CD4-positive, alpha-beta T cell (primary cell): ENCODE results near the gene PDE5A. TPM values are rescaled to one million over a fixed set of nuclear protein-coding genes. Genes with fewer than 3 reads are reported as not detected.

Source experiments
- ATAC-seq: fragments of 200-7000 bp; cut with Tn5 transposase; one replicate; pipeline ENCODE4 v1.10.0; 2022; ENCODE audit warnings: mild to moderate bottlenecking; ENCODE audit not compliant: poor library complexity
- CTCF ChIA-PET: fragments of 350-600 bp; sonication (Branson Sonifier 250); formaldehyde crosslinking; loops from one replicate; lab custom pipeline; 2021; ENCODE audit warnings: antibody characterized with exemption, inconsistent platforms; lab: Charles Lee
- POLR2A ChIA-PET: fragments of 350-600 bp; sonication (Branson Sonifier 250); formaldehyde crosslinking; loops from one replicate; lab custom pipeline; 2021; ENCODE audit warnings: antibody characterized with exemption, inconsistent platforms; lab: Charles Lee
- DNase-seq, 14 experiments: peaks; one replicate each; pipeline ENCODE4 v3.0.0-alpha.2; 2013 to 2020; ENCODE audit warnings: mixed read lengths in 2 of 14
- H3K27ac ChIP-seq, 2 donors: one replicate each; pipeline versions ENCODE4 v1.5.1 to v1.7.0; 2013; ENCODE audit warnings: low read length in 2 of 2, low read depth in 1 of 2, mild to moderate bottlenecking in 1 of 2
- H3K27me3 ChIP-seq, 2 experiments: 1 replicate in 1 of 2; 2 replicates in 1 of 2; pipeline versions ENCODE4 v1.6.1 to v1.7.0; 2013; ENCODE audit warnings: low read length in 2 of 2, control low read depth in 1 of 2, mild to moderate bottlenecking in 1 of 2, moderate library complexity in 1 of 2; ENCODE audit not compliant: insufficient read depth in 2 of 2, control insufficient read depth in 1 of 2
- H3K36me3 ChIP-seq: one replicate; pipeline ENCODE4 v1.6.1; 2013; ENCODE audit warnings: low read length, control low read depth; ENCODE audit not compliant: insufficient read depth
- H3K4me1 ChIP-seq: one replicate; pipeline ENCODE4 v1.6.1; 2013; ENCODE audit warnings: low read length, control low read depth; ENCODE audit not compliant: insufficient read depth
- H3K4me3 ChIP-seq: one replicate; pipeline ENCODE4 v1.5.1; 2013; ENCODE audit warnings: mild to moderate bottlenecking, low read length, moderate library complexity
- H3K9me3 ChIP-seq, 2 experiments: 1 replicate in 1 of 2; 2 replicates in 1 of 2; pipeline versions ENCODE4 v1.6.1 to v1.7.0; 2013; ENCODE audit warnings: low read length in 2 of 2, mild to moderate bottlenecking in 2 of 2, control low read depth in 1 of 2, moderate library complexity in 1 of 2; ENCODE audit not compliant: control insufficient read depth in 1 of 2, insufficient read depth in 1 of 2
- H3K27ac Mint-ChIP-seq: one replicate; pipeline ENCODE4 v1.8.0; 2020; ENCODE audit warnings: mixed read lengths
- H3K27me3 Mint-ChIP-seq: one replicate; pipeline ENCODE4 v1.8.0; 2021; ENCODE audit warnings: mixed read lengths
- H3K36me3 Mint-ChIP-seq: one replicate; pipeline ENCODE4 v1.8.0; 2021; ENCODE audit warnings: low read depth, mixed read lengths
- H3K4me1 Mint-ChIP-seq: one replicate; pipeline ENCODE4 v1.8.0; 2021; ENCODE audit warnings: low read depth, mixed read lengths
- H3K4me3 Mint-ChIP-seq: one replicate; pipeline ENCODE4 v1.8.0; 2020; ENCODE audit warnings: mild to moderate bottlenecking, mixed read lengths
- H3K9me3 Mint-ChIP-seq: one replicate; pipeline ENCODE4 v1.8.0; 2020; ENCODE audit warnings: mixed read lengths
- CTCF ChIP-seq: fragments of 200-600 bp; IDR thresholded peaks from one replicate; pipeline ENCODE4 v1.8.0; 2022; ENCODE audit warnings: antibody characterized with exemption, mild to moderate bottlenecking
- intact Hi-C, 2 experiments: fragments of 100-400 bp; cut with DNase I in 1 of 2; cut with micrococcal nuclease in 1 of 2; formaldehyde crosslinking; loops; one replicate each; pipeline versions ENCODE4 v1.15.1 to v1.9.0; 2023 to 2025; cut with DNase I, micrococcal nuclease
- total RNA-seq, 174 experiments: library from RNA in 2 of 174; stranded (reverse) in 2 of 174; gene quantifications; one replicate each; pipeline ENCODE4 v1.2.3 and lab custom pipeline; 2021 to 2026

The PDE5A gene
- total RNA-seq, 2 experiments from 2014 or later = 0.11 to 0.56 TPM

- Mint-ChIP-seq H3K27ac (no peak overlapping the region), H3K27me3 (no peaks in the 10 kb centered on the region), H3K4me1 (no peaks in the 10 kb centered on the region), H3K9me3 (no peaks in the 10 kb centered on the region), H3K4me3 (no peak overlapping the region), H3K36me3 (peaks cover 45% of the 10 kb centered on the region)
- no peak for ATAC-seq
- H3K27ac ChIP-seq = no peak overlapping the region
- DNase-seq = no peak
- H3K36me3 ChIP-seq = peaks cover 34% of the 10 kb centered on the region
- POLR2A ChIA-PET = no interaction called here
- TF ChIP-seq CTCF = no peak
- H3K9me3 ChIP-seq = no peaks in the 10 kb centered on the region
- CTCF ChIA-PET = no interaction called here
- H3K27me3 ChIP-seq = no peaks in the 10 kb centered on the region
- intact Hi-C loops = loop anchor here (1.0 to 10.0 kb wide), 2 partner anchors 179 to 509 kb away; no protein-coding TSS in a partner anchor
- no peaks in the 10 kb centered on the region for H3K4me1 ChIP-seq
- no peak overlapping the region for H3K4me3 ChIP-seq
Observed at GRCh38 chr4:119493419-119493818, 135.2 kb downstream of the PDE5A start.

GRCh38 chr4:119490335-119490734 is 138.3 kb downstream of the PDE5A start:
- no peaks in the 10 kb centered on the region for H3K9me3 Mint-ChIP-seq
- H3K4me3 Mint-ChIP-seq = no peak overlapping the region
- no peaks in the 10 kb centered on the region for H3K27me3 Mint-ChIP-seq
- no peak for ATAC-seq
- no peaks in the 10 kb centered on the region for H3K4me1 Mint-ChIP-seq
- ChIA-PET POLR2A (interaction anchor here (1.1 kb wide), 1 partner anchor 21 kb away, joined by 3 read pairs; no protein-coding TSS in a partner anchor), CTCF (no interaction called here)
- peaks cover 32% of the 10 kb centered on the region for H3K36me3 Mint-ChIP-seq
- Histone ChIP-seq H3K27me3 (no peaks in the 10 kb centered on the region), H3K4me3 (no peak overlapping the region), H3K4me1 (no peaks in the 10 kb centered on the region), H3K27ac (no peak overlapping the region), H3K36me3 (peaks cover 13% of the 10 kb centered on the region), H3K9me3 (no peaks in the 10 kb centered on the region)
- peak in 1 of 14 experiments; percentile 7 for DNase-seq
- H3K27ac Mint-ChIP-seq = no peak overlapping the region
- intact Hi-C loops = loop anchor here in 1 of 2 experiments (10.0 kb wide), 1 partner anchor 506 kb away; no protein-coding TSS in a partner anchor
- no peak for TF ChIP-seq CTCF

GRCh38 chr4:119489305-119489704 is 139.3 kb downstream of the PDE5A start:
- ChIA-PET POLR2A (no interaction called here), CTCF (no interaction called here)
- Mint-ChIP-seq H3K27ac (no peak overlapping the region), H3K4me1 (no peaks in the 10 kb centered on the region), H3K27me3 (no peaks in the 10 kb centered on the region), H3K4me3 (no peak overlapping the region), H3K36me3 (peaks cover 30% of the 10 kb centered on the region), H3K9me3 (peaks cover 1% of the 10 kb centered on the region)
- no peak for TF ChIP-seq CTCF
- Histone ChIP-seq H3K27me3 (no peaks in the 10 kb centered on the region), H3K36me3 (peaks cover 5% of the 10 kb centered on the region), H3K4me1 (no peaks in the 10 kb centered on the region), H3K4me3 (no peak overlapping the region), H3K27ac (no peak overlapping the region), H3K9me3 (no peaks in the 10 kb centered on the region)
- ATAC-seq (no peak), DNase-seq (no peak)
- intact Hi-C loops = no loop called here
